ENCODE measurements around the gene SUPT20HL1. TPM values are rescaled to one million over a fixed set of nuclear protein-coding genes. Genes with fewer than 3 reads are reported as not detected.

The SUPT20HL1 gene
- total and polyA plus RNA-seq, 11 donors, result not detected

DNA sequence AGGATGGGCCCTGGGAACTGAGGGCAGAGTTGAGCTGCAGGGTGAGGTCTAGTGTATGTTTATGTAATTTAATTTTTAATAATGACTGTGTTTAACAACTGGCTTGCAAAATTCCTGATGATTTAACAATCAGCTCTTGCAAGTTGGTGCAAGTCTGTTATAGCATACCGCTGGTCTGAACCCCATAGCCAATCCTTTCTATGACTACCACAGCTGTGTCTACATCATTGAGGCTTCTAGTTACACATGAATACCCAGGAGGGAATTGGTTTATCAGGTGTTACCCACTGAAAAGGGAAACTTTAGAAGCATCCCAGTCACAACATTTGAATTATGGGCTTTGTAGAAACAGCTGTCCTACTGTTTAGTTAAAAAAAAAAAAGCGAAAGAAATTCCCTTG, 38.3 kb downstream of the SUPT20HL1 start:
- ATAC-seq, result no peak
- no peak overlapping the region for H3K27ac ChIP-seq
- intact Hi-C loops (cut with DNase I), result loop anchor here in 7 of 10 donors (5.0 to 10.0 kb wide), 6 partner anchors 99 to 744 kb away; partner anchors contain the start of gene POLA1 (in 1 of the 7)
- DNase-seq, result no peak
- no peaks in the 10 kb centered on the region for H3K36me3 ChIP-seq
- TF ChIP-seq, protein P1, sequence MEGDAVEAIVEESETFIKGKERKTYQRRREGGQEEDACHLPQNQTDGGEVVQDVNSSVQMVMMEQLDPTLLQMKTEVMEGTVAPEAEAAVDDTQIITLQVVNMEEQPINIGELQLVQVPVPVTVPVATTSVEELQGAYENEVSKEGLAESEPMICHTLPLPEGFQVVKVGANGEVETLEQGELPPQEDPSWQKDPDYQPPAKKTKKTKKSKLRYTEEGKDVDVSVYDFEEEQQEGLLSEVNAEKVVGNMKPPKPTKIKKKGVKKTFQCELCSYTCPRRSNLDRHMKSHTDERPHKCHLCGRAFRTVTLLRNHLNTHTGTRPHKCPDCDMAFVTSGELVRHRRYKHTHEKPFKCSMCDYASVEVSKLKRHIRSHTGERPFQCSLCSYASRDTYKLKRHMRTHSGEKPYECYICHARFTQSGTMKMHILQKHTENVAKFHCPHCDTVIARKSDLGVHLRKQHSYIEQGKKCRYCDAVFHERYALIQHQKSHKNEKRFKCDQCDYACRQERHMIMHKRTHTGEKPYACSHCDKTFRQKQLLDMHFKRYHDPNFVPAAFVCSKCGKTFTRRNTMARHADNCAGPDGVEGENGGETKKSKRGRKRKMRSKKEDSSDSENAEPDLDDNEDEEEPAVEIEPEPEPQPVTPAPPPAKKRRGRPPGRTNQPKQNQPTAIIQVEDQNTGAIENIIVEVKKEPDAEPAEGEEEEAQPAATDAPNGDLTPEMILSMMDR (IDR thresholded peaks at IDR 0.05), result no peak
- TF ChIP-seq POLR2A (IDR thresholded peaks at IDR 0.05), result no peak
- no peak overlapping the region for H3K4me3 ChIP-seq
- H3K27me3 ChIP-seq, result peaks cover 0 to 12% (median 0%) of the 10 kb centered on the region in 9 donors
- 84 to 97% (median 91%) methylated on average over 2 of the region's 2 CpGs for WGBS, 4 donors
- H3K4me1 ChIP-seq, result peaks cover 0 to 7% (median 0%) of the 10 kb centered on the region in 12 donors
- H3K9me3 ChIP-seq, result no peaks in the 10 kb centered on the region

DNA sequence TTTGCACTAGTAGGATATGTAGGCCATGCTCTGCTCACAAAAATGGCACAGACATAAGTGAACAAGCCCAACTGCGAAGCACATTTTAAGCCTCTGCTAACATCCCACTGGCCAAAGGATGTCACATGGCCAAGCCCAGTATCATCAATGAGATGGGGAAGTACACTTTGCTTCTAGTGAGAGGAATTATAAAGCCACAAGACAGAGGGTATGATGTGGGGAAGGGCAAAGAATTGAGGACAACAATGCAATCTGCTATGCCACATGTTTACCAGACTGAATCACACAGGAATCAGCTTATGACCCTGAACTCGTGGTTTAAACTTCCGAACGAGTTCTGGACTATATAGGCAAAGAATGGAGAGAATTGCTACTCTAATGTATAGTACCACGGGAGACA, 39.1 kb downstream of the SUPT20HL1 start:
- Histone ChIP-seq H3K27me3 (peaks cover 0 to 10% (median 0%) of the 10 kb centered on the region in 9 donors), H3K4me1 (peaks cover 0 to 7% (median 0%) of the 10 kb centered on the region in 12 donors), H3K36me3 (no peaks in the 10 kb centered on the region), H3K9me3 (no peaks in the 10 kb centered on the region), H3K27ac (no peak overlapping the region), H3K4me3 (no peak overlapping the region)
- DNase-seq (no peak), ATAC-seq (no peak)
- 81 to 97% (median 90%) methylated on average over 5 of the region's 5 CpGs for WGBS, 4 donors
- TF ChIP-seq, protein P1 (IDR thresholded peaks at IDR 0.05), result no peak
- no peak for TF ChIP-seq POLR2A (IDR thresholded peaks at IDR 0.05)
- intact Hi-C loops (cut with DNase I), result loop anchor here in 7 of 10 donors (5.0 to 10.0 kb wide), 6 partner anchors 98 to 743 kb away; partner anchors contain the start of gene POLA1 (in 1 of the 7)

- H3K4me1 ChIP-seq, result no peaks in the 10 kb centered on the region
- peaks cover 0 to 7% (median 0%) of the 10 kb centered on the region in 9 donors for H3K27me3 ChIP-seq
- intact Hi-C loops (cut with DNase I), result no loop called here
- peaks cover 0 to 4% (median 0%) of the 10 kb centered on the region in 12 donors for H3K9me3 ChIP-seq
- no peaks in the 10 kb centered on the region for H3K36me3 ChIP-seq
- H3K27ac ChIP-seq, result no peak overlapping the region
- TF ChIP-seq, protein P1 (IDR thresholded peaks at IDR 0.05), result no peak
- TF ChIP-seq POLR2A (IDR thresholded peaks at IDR 0.05), result no peak
- DNase-seq (no peak), ATAC-seq (no peak)
- H3K4me3 ChIP-seq, result no peak overlapping the region
Measured at GRCh38 chrX:24405959-24406358, 45.5 kb downstream of the SUPT20HL1 start.

Other genes with a start within 250 kb of the SUPT20HL1 start
- 10 to 100 TPM; 29.5 to 70.5 (median 44.8) TPM for gene ZFX, start 210.9 kb upstream of the SUPT20HL1 start, total RNA-seq
- 1 to 10 TPM; 6.4 to 6.9 TPM for gene ZFX, start 210.9 kb upstream of the SUPT20HL1 start, polyA plus RNA-seq
- under 1 TPM in 1 of 9 donors, not detected in 8; 0.22 TPM for gene SUPT20HL2, start 46.6 kb upstream of the SUPT20HL1 start, total RNA-seq
- gene SUPT20HL2, start 46.6 kb upstream of the SUPT20HL1 start, polyA plus RNA-seq, result not detected
- gene PDK3, start 104.6 kb downstream of the SUPT20HL1 start, total RNA-seq, result 10 to 100 TPM in 7 of 9 donors, 1 to 10 TPM in 2; 7.8 to 20.3 (median 15.2) TPM
- gene PDK3, start 104.6 kb downstream of the SUPT20HL1 start, polyA plus RNA-seq, result 1 to 10 TPM; 2.4 to 4.8 TPM